HG03521 (cell line): ENCODE measurements around the gene SPECC1L.
"Not testable (repeated sequence)": the region's sequence is repeated elsewhere in the genome, so short reads cannot be mapped to it uniquely, and the experiment has no call there.

Experiments used
- ATAC-seq: cut with Tn5 transposase; IDR thresholded peaks from one replicate; pipeline ENCODE4 v1.9.1; 2021; ENCODE audit warnings: mild to moderate bottlenecking, moderate library complexity; ENCODE audit not compliant: unreplicated experiment

Gene SPECC1L

DNA sequence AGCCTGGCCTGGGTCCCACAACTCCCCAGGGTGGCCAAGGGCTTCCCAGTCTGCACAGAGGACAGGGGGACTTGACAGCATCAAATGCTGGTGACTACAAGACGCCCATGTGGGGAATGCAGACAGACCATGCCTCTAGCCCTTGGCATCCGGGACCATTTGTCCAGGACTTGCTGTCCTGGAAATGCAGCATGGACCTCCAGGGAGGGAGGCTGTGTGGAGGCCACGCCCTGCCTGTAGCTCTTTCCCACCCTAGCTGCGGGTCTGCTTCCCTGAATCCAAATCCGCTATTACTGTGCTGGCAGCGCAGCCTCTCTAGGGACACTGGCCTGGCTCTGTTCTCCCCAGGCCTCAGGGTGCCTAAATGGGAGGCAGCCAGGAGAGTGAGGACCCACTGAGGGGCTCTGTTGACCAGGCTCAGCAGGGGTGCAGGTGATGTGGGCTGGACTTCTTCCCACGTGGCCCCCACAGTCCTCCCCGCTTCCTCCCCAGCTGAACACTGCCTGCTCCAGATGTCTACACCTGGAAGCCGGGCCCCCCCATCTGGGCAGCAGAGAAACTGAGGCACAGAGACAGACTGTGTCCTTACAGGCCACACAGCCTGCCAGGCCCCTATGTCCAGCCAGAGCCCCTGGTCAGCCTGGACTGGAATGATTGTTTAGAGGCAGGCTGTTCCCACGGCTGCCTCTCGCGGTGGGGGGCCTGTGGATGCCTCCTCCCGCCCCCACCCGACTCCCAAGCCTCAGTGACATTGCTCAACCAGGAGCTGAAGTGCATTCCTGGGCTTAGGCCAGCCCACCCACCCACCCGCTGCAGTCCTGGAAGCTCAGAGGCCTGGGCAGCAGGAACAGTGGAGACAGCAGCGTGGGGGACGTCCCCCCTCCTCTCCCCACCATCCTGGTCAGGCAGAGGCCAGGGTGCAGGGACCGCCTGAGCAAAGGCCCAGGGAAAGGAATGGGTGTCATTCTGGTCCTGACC lies 24.8 kb upstream of the SPECC1L start:
- ATAC-seq, result not testable (repeated sequence)

- ATAC-seq, result no peak
These were observed 23.6 kb upstream of the SPECC1L start for GRCh38 chr22:24247011-24247507.

DNA sequence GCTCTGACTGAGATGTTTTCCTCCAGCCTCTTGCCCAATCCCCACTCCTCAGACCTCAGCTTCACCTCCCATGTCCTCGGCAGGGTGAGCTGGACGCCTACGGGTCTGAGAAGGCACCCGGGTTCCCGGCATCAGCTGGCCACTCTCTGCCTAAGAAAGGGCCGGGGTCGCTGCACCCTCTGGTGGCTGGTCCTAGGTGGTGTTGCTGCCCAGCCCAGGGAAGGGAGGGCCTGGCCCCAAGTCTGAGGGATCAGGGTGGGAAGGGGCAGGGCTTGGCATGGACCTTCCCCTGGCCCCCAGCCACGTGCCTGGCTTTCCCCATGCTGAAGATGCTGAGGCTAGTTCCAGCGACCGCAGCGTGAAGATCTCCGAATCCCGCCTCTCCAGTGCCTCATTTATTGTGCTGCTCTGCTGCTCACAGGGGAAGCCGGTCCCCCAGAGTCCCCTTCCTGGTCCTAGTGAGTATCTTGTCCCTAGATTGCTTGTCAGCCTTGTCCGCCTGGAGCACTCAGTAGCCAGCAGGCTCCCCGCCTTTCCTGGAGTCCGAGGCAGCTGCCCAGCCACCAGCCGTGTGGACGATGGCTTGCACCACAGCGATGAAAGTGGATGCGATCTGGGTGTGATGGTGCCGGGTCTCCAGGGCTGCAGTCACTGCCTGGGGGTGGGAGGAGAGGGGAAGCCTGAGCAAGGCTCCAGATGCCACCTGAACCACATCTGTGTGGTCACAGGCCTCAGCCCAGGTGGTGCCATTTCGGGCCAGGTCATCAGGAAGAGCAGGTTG lies 22.9 kb upstream of the SPECC1L start:
- no peak for ATAC-seq

DNA sequence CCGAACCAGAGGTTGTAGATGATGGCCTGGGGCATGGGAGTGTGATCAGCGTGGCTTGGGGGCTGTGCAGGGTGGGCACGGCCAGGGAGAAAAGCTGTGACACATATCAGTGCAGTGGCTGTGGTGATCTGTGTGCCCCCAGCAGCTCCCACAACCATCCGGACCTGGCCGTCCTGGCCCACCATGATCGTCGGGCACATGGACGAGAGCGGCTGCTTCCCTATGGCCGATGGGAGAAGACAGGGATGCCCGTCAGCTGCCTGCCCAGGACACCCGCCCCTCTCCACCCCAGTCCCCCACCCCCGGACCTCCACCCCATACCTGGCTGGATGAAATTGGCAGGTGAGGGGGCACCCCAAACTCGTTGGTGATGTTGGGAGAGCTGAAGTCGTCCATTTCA lies 22.0 kb upstream of the SPECC1L start:
- not testable (repeated sequence) for ATAC-seq

- not testable (repeated sequence) for ATAC-seq
These were observed 21.2 kb upstream of the SPECC1L start for GRCh38 chr22:24249413-24249812.

DNA sequence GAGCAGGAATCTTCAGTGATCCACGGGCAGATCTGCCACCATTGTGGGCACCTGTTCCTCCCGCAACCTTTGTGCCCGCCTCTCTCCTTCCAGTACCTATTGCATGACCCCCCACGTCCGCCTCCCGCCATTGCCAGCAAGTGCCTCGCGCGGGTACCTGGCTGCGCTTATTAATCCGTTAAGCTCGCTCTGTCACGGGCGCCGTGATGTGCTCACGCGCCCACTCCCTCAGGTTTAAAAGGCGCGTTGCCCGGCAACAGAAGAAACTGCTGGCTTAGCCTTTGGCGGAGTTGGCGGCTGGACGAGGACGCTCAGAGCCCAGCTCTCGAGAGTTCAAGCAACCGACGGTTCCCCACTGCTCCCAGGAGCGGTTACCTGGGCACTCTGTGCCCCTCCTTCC lies 19.3 kb upstream of the SPECC1L start:
- ATAC-seq, result not testable (repeated sequence)

GRCh38 chr22:24253126-24253525 lies 17.5 kb upstream of the SPECC1L start:
- not testable (repeated sequence) for ATAC-seq

GRCh38 chr22:24256136-24256535 lies 14.5 kb upstream of the SPECC1L start:
- not testable (repeated sequence) for ATAC-seq

DNA sequence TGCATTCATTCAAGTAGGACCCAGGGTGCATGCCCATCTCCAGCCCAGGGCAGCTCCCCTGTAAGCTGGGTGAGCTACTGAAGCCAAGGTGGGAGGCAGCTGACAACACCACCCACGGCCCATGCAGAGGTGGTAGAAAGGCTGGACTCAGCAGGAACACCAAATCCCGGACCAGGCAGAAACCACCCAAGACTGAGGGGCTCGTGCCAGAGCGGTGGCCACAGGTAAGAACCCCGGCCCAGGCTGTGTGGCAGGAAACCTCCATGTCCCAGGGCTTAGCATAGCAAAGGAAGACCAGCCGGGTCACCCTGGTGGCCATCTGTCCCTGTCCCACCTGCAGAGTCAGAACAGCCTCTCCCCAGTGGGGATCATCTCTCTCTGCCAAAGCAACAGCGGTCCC lies 13.9 kb upstream of the SPECC1L start:
- not testable (repeated sequence) for ATAC-seq

DNA sequence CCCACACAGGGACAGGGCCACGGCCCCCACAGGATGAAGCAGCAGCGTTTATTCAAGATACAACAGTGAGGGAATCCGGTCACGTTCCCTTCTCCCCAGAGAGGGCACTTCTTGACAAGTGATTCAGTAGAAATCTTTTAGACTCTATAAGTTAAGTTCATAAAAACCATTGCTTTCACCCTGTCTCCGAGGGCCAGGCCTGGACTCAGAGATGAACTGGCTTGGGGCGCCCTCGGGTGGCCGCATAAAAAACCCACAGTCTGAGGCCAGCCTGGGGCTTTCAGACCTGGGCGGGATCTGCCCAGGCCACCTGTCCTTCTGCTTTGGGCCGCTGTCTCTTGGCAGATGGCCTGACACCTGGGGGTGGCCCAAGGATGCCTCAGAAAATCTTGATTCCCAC lies 11.2 kb upstream of the SPECC1L start:
- ATAC-seq, result not testable (repeated sequence)

DNA sequence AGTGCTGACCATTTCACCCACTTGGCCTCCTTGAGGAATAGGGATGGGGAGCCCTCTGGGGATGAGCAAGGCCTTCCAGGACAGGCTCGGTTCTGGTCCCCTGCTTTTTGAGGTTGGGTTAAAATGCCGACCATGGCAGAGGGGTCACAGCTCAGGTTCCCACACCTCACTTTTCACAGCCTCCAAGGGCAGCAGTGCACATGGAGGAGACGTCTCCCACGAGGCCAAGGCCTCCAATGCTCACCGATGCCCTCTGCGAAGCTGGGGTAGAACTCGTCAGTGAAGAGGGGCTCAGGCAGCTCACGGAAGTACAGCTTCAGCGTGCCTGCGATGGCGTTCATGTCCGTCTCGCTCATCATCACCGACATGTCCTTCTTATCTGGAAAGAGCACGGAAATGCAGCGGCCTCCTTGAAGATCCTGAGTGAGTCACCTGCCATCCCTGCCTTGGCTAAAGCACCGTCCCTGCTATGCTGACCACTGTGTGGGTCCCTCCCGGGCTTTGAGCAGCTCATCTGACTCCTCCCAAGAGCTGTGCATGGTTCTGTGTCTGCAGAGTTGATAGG lies 8.4 kb upstream of the SPECC1L start:
- ATAC-seq, result not testable (repeated sequence)

DNA sequence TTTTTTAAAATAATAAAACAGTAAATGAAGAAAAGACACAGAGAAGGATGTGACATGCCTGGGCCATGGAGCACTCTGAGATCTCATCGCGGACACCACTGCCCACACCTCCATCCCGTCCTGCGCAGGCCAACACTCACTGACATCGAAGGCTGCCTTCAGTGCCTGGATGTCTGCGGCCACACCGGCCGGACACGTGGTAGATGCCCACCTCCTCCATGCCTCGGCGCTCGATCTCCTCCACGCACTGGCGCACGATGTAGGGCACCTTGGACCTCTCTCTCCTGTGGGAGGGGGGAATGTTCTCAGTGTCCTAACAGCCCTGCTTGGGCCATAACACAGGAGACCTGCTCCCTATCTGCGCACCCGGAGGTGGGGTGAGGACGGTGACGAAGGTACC lies 7.2 kb upstream of the SPECC1L start:
- ATAC-seq, result not testable (repeated sequence)

GRCh38 chr22:24264329-24264896 lies 6.2 kb upstream of the SPECC1L start:
- not testable (repeated sequence) for ATAC-seq

GRCh38 chr22:24265734-24266133 lies 4.9 kb upstream of the SPECC1L start:
- ATAC-seq, result no peak

DNA sequence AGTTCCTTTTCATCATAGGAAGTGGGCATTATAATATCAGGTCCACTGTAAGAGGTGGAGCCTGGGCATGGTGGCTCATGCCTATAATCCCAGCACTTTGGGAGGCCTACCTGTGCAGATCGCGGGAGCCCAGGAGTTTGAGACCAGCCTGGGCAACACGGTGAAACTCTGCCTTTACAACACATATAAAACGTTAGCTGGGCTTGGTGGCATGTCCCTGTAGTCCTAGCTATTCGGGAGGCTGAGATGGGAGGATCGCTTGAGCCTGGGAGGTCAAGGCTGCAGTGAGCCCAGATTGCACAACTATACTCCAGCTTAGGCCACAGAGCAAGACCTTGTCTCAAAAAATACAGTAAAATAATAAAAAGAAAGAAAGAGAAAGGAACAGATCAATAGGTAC lies 4.1 kb upstream of the SPECC1L start:
- not testable (repeated sequence) for ATAC-seq

- ATAC-seq, result no peak
These were observed 789 bp downstream of the SPECC1L start for GRCh38 chr22:24271386-24271854.

DNA sequence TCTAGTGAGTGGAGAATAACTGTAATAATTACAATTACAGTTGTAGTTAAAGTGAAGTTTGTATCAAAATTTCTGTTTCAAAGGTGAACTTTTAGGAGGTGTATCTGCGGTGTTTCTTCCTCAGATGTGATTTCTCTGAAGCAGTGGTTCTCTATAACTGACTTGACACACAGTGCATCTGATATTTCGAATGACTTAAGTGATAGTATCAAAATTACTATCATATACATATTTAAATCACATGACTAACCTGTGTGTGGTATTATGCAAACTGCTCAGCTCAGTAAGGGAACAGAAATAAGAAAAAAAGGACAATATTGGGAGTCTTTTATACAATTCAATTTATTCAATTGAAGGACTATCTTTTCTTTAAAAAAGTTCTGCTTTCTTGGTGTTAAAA lies 2.4 kb downstream of the SPECC1L start:
- not testable (repeated sequence) for ATAC-seq

- ATAC-seq, result not testable (repeated sequence)
These were observed 3.3 kb downstream of the SPECC1L start for GRCh38 chr22:24273906-24274305.

DNA sequence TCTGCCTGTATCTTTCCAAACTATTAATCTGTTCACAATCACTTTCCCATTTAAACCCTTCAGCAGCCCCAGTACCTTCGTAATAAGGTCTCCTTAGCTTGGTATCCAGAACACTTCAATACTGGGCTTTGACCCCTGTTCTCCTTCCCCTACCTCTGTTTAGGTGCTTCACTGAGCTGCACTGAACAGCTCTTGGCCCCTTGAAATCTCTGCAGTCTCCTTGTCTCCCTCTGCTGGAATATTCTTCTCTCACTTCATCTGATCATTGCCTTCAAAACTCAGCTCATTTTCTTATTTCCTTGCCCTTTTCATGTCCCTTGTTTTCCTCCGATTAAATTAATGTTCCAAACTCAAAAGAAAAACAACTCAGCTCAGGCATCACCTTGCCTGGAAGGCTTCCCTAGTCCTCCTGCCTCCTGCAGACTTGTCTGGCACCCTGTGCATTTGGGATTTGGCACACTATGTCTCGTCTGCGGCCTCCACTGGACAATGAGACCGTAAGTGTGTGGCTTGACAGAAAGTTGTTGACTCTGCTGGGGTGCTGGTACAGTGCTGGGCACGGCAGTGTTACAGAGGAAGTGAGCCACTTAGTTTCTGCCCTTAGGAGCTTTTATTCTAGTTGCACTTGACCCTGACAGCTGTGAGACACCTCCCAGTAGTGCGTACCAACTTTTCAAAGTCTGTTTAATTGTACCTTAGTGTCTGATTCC lies 4.2 kb downstream of the SPECC1L start:
- not testable (repeated sequence) for ATAC-seq

DNA sequence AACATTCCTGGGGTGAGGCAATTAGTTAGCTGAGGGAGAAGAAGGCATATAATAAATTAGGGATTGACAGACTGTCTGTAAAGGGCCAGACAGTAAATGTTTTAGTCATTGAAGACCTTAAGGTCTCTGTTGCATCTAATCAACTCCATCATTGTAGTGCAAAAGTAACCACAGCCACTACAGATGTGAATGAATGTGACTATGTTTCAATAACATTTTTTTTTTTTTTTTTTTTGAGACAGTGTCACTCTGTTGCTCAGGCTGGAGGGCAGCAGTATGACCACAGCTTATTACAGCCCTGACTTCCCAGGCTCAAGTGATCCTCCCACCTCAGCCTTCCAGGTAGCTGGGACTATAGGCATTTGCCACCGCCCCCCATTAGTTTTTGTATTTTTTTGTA lies 9.7 kb downstream of the SPECC1L start:
- not testable (repeated sequence) for ATAC-seq
